ENCODE results near the gene CRAT. TPM values are rescaled to one million over a fixed set of nuclear protein-coding genes. Genes with fewer than 3 reads are reported as not detected.

CRAT gene
- total and polyA plus RNA-seq, 2 donors = 15.0 to 70.7 TPM

- Histone ChIP-seq H3K4me3 (ENCODE audit: low read depth, low read length) (peak overlapping the region; percentile 85), H3K4me1 (ENCODE audit: insufficient read depth) (peaks cover 2% of the 10 kb centered on the region), H3K27ac (ENCODE audit: low read depth) (peak overlapping the region; percentile 82), H3K36me3 (ENCODE audit: insufficient read depth) (no peaks in the 10 kb centered on the region)
- under 1% methylated on average over 37 of the region's 37 CpGs for WGBS
- no peak for DNase-seq (ENCODE audit: extremely low spot score)
These were observed 1.0 kb upstream of the CRAT start for GRCh38 chr9:129111528-129112151.

- Histone ChIP-seq H3K4me1 (ENCODE audit: insufficient read depth) (peaks cover 2% of the 10 kb centered on the region), H3K36me3 (ENCODE audit: insufficient read depth) (no peaks in the 10 kb centered on the region), H3K27ac (ENCODE audit: low read depth) (peak overlapping the region; percentile 77), H3K4me3 (ENCODE audit: low read depth, low read length) (peak overlapping the region; percentile 62)
- 3% methylated on average over 64 of the region's 64 CpGs for WGBS
- no peak for DNase-seq (ENCODE audit: extremely low spot score)
These were observed 447 bp downstream of the CRAT start for GRCh38 chr9:129109952-129110739.

- Histone ChIP-seq H3K4me1 (ENCODE audit: insufficient read depth) (peaks cover 2% of the 10 kb centered on the region), H3K36me3 (ENCODE audit: insufficient read depth) (no peaks in the 10 kb centered on the region), H3K4me3 (ENCODE audit: low read depth, low read length) (peak overlapping the region; percentile 62), H3K27ac (ENCODE audit: low read depth) (no peak overlapping the region)
- WGBS = 70% methylated on average over 7 of the region's 7 CpGs
- DNase-seq (ENCODE audit: extremely low spot score) = no peak
These were observed 1.1 kb downstream of the CRAT start for GRCh38 chr9:129109537-129109903.

GRCh38 chr9:129108805-129109536 is 1.6 kb downstream of the CRAT start:
- Histone ChIP-seq H3K4me1 (ENCODE audit: insufficient read depth) (peaks cover 2% of the 10 kb centered on the region), H3K36me3 (ENCODE audit: insufficient read depth) (no peaks in the 10 kb centered on the region), H3K4me3 (ENCODE audit: low read depth, low read length) (no peak overlapping the region), H3K27ac (ENCODE audit: low read depth) (no peak overlapping the region)
- DNase-seq (ENCODE audit: extremely low spot score) = no peak
- WGBS = 75% methylated on average over 10 of the region's 10 CpGs

- no peak overlapping the region for H3K27ac ChIP-seq (ENCODE audit: low read depth)
- peaks cover 2% of the 10 kb centered on the region for H3K4me1 ChIP-seq (ENCODE audit: insufficient read depth)
- 92% methylated on average over 13 of the region's 13 CpGs for WGBS
- no peak for DNase-seq (ENCODE audit: extremely low spot score)
- H3K36me3 ChIP-seq (ENCODE audit: insufficient read depth) = no peaks in the 10 kb centered on the region
- no peak overlapping the region for H3K4me3 ChIP-seq (ENCODE audit: low read depth, low read length)
These were observed 2.3 kb downstream of the CRAT start for GRCh38 chr9:129108083-129108804.

GRCh38 chr9:129107651-129108050 is 2.9 kb downstream of the CRAT start:
- no peaks in the 10 kb centered on the region for H3K36me3 ChIP-seq (ENCODE audit: insufficient read depth)
- no peak overlapping the region for H3K27ac ChIP-seq (ENCODE audit: low read depth)
- DNase-seq (ENCODE audit: extremely low spot score) = no peak
- H3K4me1 ChIP-seq (ENCODE audit: insufficient read depth) = peaks cover 2% of the 10 kb centered on the region
- 93% methylated on average over 13 of the region's 13 CpGs for WGBS
- H3K4me3 ChIP-seq (ENCODE audit: low read depth, low read length) = no peak overlapping the region

- Histone ChIP-seq H3K27ac (ENCODE audit: low read depth) (no peak overlapping the region), H3K4me1 (ENCODE audit: insufficient read depth) (no peaks in the 10 kb centered on the region), H3K36me3 (ENCODE audit: insufficient read depth) (no peaks in the 10 kb centered on the region), H3K4me3 (ENCODE audit: low read depth, low read length) (no peak overlapping the region)
- 90% methylated on average over 17 of the region's 17 CpGs for WGBS
- DNase-seq (ENCODE audit: extremely low spot score) = no peak
These were observed 4.5 kb downstream of the CRAT start for GRCh38 chr9:129105857-129106694.

GRCh38 chr9:129104051-129104450 is 6.5 kb downstream of the CRAT start:
- H3K27ac ChIP-seq (ENCODE audit: low read depth) = no peak overlapping the region
- H3K4me1 ChIP-seq (ENCODE audit: insufficient read depth) = no peaks in the 10 kb centered on the region
- no peak for DNase-seq (ENCODE audit: extremely low spot score)
- H3K36me3 ChIP-seq (ENCODE audit: insufficient read depth) = no peaks in the 10 kb centered on the region
- no peak overlapping the region for H3K4me3 ChIP-seq (ENCODE audit: low read depth, low read length)
- 87% methylated on average over 11 of the region's 11 CpGs for WGBS

- H3K27ac ChIP-seq (ENCODE audit: low read depth) = peak overlapping the region; percentile 26
- H3K36me3 ChIP-seq (ENCODE audit: insufficient read depth) = no peaks in the 10 kb centered on the region
- DNase-seq (ENCODE audit: extremely low spot score) = no peak
- WGBS = 91% methylated on average over 4 of the region's 4 CpGs
- H3K4me3 ChIP-seq (ENCODE audit: low read depth, low read length) = no peak overlapping the region
- H3K4me1 ChIP-seq (ENCODE audit: insufficient read depth) = no peaks in the 10 kb centered on the region
These were observed 7.0 kb downstream of the CRAT start for GRCh38 chr9:129103595-129103965.

GRCh38 chr9:129102791-129103594 is 7.6 kb downstream of the CRAT start:
- H3K4me1 ChIP-seq (ENCODE audit: insufficient read depth) = no peaks in the 10 kb centered on the region
- DNase-seq (ENCODE audit: extremely low spot score) = no peak
- 50% methylated on average over 14 of the region's 14 CpGs for WGBS
- H3K36me3 ChIP-seq (ENCODE audit: insufficient read depth) = no peaks in the 10 kb centered on the region
- no peak overlapping the region for H3K4me3 ChIP-seq (ENCODE audit: low read depth, low read length)
- H3K27ac ChIP-seq (ENCODE audit: low read depth) = peak overlapping the region; percentile 26

- H3K4me1 ChIP-seq (ENCODE audit: insufficient read depth) = no peaks in the 10 kb centered on the region
- no peaks in the 10 kb centered on the region for H3K36me3 ChIP-seq (ENCODE audit: insufficient read depth)
- WGBS = 90% methylated on average over 13 of the region's 13 CpGs
- H3K4me3 ChIP-seq (ENCODE audit: low read depth, low read length) = no peak overlapping the region
- H3K27ac ChIP-seq (ENCODE audit: low read depth) = no peak overlapping the region
- no peak for DNase-seq (ENCODE audit: extremely low spot score)
These were observed 8.5 kb downstream of the CRAT start for GRCh38 chr9:129102095-129102525.

GRCh38 chr9:129101279-129101678 is 9.3 kb downstream of the CRAT start:
- 87% methylated on average over 7 of the region's 7 CpGs for WGBS
- H3K4me1 ChIP-seq (ENCODE audit: insufficient read depth) = no peaks in the 10 kb centered on the region

More at GRCh38 chr9:129101279-129101678, 9.3 kb downstream of the CRAT start:
- no peak overlapping the region for H3K27ac ChIP-seq (ENCODE audit: low read depth)
- no peak for DNase-seq (ENCODE audit: extremely low spot score)
- H3K36me3 ChIP-seq (ENCODE audit: insufficient read depth) = no peaks in the 10 kb centered on the region
- H3K4me3 ChIP-seq (ENCODE audit: low read depth, low read length) = no peak overlapping the region
